HG03469 (cell line): ENCODE results near the gene PDXP.
"Not testable (repeated sequence)": the region's sequence is repeated elsewhere in the genome, so short reads cannot be mapped to it uniquely, and the experiment has no call there.

ENCODE experiments used
- ATAC-seq: cut with Tn5 transposase; IDR thresholded peaks from one replicate; pipeline ENCODE4 v1.9.1; 2021; ENCODE audit warnings: mild to moderate bottlenecking, moderate library complexity, moderate number of reproducible peaks; ENCODE audit not compliant: unreplicated experiment

PDXP gene

GRCh38 chr22:37658133-37659065 lies at the start of gene PDXP:
PDXP (plus strand) TSS chr22:37658723; CDS start chr22:37658783, 60 bp downstream.
- peak; percentile 39 for ATAC-seq

DNA sequence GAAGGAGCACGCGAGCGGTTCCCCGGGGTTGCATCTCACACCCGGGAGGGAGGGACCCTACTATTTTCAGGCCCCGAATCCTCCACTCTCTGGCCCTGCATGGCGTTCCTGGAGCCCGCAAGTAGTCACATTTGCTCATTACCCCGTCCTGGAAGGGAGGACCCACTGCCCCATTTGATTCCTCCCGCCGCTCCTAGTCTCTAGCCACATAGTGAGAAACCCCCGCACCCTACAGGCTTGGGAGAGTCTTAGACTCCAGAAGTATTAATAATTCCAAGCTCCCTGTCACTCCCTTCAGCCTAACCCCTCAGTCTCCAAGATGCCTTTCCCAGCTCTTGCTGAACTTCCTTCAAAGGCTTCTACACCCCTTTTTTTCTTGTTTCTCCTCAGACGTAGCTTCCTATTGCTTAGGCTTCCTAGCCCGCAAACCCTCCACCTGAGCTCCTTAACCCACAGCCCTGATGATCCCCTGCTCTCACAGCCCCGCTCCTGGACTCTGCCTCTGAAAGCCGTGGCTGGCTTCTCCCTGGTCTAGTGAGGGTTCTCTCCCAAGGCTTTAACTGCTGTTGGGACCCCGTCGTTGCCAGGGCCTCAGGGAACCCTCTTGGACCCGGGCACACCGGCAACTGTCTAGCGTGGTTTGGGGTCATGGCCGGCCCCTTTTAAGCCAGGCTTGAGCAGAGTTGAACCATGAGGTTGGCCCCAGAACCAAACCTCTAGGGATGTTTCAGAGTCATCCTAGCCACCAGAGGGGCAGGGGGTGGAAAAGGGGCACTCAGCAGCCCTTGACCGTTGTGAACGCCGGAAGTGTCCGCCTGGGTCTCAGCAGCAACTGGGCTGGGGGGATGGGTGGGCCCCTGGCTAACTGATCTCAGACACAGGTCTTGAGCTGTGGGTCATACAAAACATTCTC lies 49.0 kb upstream of the PDXP start:
- no peak for ATAC-seq

- not testable (repeated sequence) for ATAC-seq
These were observed 48.4 kb upstream of the PDXP start for GRCh38 chr22:37610153-37610475.

DNA sequence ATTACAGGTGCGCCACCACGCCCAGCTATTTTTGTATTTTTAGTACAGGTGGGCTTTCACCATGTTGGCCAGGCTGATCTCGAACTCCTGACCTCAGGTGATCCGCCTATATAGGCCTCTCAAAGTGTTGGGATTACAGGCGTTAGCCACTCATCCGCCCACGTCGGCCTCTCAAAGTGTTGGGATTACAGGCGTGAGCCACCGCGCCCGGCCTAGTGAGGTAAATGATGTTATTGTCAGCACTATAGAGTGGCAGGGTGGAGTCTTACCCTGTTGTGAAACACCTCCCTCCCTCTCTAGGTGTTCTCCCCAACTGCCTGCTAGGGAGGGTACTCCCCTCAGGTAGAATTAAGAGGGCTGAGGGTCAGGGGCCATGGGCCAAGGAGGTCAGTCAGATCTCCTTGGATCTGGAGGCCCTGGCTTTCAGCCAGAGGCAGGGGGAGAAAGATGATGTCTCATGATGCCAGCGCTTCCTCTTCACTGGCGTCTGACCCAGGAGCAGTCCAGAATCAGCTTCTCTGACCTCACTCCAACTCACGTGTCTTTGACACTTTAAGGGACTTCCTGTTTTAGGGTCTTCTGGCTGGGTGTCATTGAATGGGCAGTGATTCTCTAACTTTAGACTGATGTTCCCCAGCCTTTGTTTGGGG lies 47.9 kb upstream of the PDXP start:
- no peak for ATAC-seq

- no peak for ATAC-seq
These were observed 47.3 kb upstream of the PDXP start for GRCh38 chr22:37611207-37611606.

DNA sequence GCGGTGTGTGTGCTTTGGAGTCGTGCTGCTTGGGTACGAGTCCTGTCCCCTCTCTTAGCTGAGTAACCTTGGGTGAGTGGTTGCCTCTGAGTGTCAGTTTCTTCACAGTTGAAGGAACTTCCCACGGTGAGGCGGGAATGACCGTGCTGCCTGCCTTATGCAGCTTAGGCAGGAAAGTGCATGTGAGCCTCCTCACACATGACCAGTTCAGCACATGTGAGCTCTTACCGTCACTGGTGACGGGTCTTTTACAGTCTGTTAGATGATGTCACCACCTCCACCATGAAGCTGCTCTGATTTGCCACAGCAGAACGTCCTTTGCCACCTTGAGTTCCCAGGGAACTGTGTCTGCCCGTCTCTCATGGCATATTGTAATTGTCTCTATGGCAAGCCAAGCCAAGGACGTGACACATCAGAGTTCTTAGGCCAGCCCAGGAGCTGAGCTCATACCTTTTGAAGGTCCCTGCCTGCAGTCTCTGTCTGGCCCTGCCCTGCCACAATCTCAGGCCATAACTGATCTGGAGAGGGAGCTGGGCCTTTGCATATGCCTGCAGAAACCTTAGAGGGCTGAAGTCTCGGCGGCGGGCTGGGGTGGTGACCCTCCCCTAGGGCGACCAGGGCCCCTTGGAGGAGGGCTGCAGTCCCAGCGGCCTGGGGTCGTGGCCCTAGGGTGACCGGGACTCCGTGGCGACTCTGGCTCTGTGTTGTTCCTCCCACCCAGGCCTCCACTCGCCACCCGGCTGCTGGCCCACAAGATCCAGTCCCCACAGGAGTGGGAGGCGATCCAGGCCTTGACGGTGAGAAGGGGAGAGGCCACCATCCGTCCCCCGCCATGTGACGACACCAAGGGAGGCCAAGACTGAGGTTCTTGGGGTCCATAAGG lies 42.1 kb upstream of the PDXP start:
- no peak for ATAC-seq

DNA sequence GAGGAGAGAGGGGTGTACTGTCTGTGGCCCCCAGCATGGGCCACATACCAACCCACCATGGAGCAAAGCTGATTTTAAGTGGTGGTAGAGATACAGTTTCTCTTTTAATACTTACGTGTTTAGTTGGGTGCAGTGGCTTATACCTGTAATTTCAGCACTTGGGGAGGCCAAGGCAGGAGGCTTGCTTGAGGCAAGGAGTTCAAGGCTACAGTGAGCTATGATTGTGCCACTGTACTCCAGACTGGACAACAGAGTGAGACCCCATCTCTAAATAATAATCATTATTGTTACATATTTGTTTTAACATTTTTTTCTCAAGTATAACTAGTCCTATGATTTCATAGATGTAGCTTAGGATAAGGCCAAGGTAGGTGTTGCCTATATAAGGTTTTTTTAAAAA lies 41.1 kb upstream of the PDXP start:
- no peak for ATAC-seq

DNA sequence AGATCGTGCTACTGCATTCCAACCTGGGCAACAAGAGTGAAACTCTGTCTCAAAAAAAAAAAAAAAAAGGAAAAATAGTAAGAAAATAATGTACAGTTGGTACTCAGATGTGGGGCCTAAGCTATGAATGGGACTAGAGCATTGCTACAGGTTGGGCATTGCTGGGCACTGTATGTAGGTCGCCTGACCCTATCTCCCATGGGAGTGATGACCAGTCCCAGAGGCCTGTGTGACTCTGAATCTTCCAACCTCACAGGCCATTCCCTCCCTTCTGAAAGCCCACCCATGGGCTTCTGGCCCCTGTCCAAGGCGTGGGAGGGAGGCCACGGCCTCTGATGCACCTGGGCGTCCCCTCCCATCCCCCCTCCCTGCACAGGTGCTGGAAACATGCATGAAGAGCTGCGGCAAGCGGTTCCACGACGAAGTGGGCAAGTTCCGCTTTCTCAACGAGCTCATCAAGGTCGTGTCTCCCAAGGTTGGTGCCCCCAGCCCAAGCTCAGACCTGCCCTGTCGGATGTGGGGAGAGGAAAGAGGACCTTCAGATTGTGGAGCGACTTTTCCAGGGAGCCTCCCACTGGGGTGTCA lies 40.4 kb upstream of the PDXP start:
- ATAC-seq = no peak

- no peak for ATAC-seq
These were observed 39.8 kb upstream of the PDXP start for GRCh38 chr22:37618674-37619073.

DNA sequence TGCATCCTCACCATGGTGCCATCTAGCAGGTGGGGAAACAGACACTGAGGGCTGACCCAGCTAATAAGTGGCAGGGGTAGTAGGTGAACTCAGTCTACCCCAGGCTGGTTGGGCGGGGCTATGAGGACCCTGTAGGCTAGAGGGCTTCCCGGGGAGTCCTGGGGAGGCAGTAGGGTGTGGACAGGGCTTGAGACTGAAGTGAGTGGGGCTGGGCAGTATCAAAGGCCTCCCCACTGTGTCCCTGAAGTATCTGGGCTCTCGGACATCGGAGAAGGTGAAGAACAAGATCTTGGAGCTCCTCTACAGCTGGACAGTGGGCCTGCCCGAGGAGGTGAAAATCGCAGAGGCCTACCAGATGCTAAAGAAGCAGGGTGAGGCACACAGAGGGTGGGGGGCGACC lies 38.5 kb upstream of the PDXP start:
- ATAC-seq = no peak

DNA sequence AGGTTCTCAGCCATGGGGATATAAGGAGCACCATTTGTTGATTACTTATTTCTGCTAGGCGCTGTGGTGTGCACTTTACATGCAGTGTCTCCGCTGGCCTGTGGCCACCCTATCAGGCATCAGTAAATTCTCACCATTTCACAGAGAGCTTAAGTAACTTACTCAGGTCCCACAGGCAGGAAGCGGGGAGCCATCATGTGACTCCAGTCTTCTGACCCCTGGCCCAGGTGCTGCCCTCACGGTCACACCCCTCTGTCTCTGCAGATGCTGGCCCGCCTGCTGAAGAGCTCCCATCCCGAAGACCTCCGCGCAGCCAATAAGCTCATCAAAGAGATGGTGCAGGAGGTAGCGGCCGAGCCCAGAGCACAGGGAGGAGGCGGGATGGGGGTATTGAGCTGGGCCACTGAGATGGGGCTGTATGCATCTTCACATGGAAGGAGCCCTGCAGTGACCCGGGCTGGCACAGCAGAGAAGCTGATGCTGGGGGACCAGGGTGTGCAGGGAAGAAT lies 37.1 kb upstream of the PDXP start:
- ATAC-seq = no peak

- ATAC-seq = no peak
These were observed 35.2 kb upstream of the PDXP start for GRCh38 chr22:37623075-37624016.

DNA sequence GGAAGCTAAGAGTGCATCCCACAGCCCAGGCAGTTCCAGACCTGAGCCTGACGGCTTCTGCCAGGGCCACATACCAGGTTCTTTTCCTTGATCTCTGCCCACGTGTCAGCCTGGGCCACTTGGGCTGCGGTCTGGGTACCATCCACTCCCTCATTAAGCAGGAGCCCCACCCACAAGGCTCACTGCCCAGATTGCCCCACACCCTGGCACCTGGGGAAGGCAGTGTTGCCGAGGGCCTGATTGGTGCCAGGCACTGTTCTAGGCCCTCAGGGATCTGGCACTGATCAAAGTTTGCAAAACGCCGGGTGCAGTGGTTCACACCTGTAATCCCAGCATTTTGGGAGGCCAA lies 34.5 kb upstream of the PDXP start:
- no peak for ATAC-seq

GRCh38 chr22:37624876-37625275 lies 33.6 kb upstream of the PDXP start:
- no peak for ATAC-seq

DNA sequence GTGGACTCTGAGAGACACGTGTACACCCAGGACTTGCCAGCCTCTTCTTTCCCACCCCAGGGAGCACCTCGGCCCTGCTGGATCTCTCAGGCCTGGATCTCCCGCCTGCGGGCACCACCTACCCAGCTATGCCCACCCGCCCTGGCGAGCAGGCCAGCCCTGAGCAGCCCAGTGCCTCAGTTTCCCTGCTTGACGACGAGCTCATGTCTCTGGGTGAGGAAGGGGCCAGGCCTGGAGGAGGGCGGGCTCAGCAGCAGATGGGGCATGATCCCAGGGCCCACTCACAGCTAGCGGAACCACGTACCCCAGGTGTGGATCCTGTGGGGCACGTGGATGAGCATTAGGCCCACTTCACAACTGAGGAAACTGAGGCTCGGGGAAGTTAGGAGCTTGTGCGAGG lies 32.8 kb upstream of the PDXP start:
- ATAC-seq = no peak

- ATAC-seq = no peak
These were observed 32.4 kb upstream of the PDXP start for GRCh38 chr22:37626144-37626543.

- ATAC-seq = no peak
These were observed 31.9 kb upstream of the PDXP start for GRCh38 chr22:37626556-37627075.

DNA sequence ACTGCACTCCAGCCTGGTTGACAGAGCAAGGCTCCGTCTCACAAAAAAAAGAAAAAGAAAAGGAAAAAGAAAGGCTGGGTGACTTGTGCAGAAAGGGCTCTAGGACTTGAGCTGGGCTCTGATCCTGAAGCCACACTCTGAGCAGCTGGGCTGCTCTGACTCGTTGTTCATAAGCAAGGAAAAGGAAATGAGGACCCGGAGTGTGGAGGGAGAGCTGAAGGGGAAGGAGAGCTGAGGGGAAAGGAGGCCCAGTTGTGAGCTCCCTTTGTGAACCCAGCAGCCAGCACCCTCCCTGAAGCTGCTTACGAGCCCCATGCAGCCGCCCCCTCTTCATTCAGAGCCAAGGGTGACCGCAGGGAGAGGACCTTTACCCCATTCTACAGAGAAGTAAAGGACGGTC lies 31.4 kb upstream of the PDXP start:
- no peak for ATAC-seq

GRCh38 chr22:37627545-37627944 lies 31.0 kb upstream of the PDXP start:
- ATAC-seq = no peak
